Astrocyte of the spinal cord (primary cell): ENCODE results near the gene GALNT5.

Source experiments
- DNase-seq: peaks from one replicate; pipeline ENCODE4 v3.0.0; 2011; ENCODE audit warnings: low read depth, low spot score
- H3K4me3 ChIP-seq: 2 replicates; pipeline ENCODE4 v1.5.1; 2011; ENCODE audit warnings: low read depth, mild to moderate bottlenecking, low read length, moderate library complexity
- in situ Hi-C: cut with HindIII; loops from 2 replicates; pipeline ENCODE4 v1.10.0; 2017; ENCODE audit warnings: low sequenced_read_pairs
- TF ChIP-seq, protein P1 (sequence below): IDR thresholded peaks from 2 replicates; pipeline ENCODE4 v1.5.1; 2012; ENCODE audit warnings: low read depth, mild to moderate bottlenecking, low read length, inconsistent platforms

GALNT5 gene

DNA sequence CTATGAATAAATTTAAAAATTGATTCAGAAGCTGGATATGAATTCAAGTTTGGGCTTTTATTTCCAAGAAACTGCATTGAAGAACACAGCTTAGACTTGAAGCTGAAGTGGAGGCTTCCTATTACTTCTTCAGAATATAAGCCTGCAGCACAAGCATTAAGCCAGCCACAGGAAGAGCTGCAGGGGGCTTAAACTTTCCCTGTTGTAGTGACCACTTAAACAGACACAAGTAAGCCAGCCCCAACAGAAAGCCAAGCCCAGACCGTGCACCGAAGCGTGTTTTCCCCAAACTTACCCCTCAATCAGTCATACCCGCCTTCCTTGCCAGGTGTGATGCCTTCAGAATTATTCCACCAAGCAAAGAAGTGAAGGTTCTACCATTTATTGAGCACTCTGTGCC is 39.5 kb downstream of the GALNT5 start:
- no peak overlapping the region for H3K4me3 ChIP-seq
- no peak for DNase-seq
- in situ Hi-C loops = no loop called here
- TF ChIP-seq, protein P1, sequence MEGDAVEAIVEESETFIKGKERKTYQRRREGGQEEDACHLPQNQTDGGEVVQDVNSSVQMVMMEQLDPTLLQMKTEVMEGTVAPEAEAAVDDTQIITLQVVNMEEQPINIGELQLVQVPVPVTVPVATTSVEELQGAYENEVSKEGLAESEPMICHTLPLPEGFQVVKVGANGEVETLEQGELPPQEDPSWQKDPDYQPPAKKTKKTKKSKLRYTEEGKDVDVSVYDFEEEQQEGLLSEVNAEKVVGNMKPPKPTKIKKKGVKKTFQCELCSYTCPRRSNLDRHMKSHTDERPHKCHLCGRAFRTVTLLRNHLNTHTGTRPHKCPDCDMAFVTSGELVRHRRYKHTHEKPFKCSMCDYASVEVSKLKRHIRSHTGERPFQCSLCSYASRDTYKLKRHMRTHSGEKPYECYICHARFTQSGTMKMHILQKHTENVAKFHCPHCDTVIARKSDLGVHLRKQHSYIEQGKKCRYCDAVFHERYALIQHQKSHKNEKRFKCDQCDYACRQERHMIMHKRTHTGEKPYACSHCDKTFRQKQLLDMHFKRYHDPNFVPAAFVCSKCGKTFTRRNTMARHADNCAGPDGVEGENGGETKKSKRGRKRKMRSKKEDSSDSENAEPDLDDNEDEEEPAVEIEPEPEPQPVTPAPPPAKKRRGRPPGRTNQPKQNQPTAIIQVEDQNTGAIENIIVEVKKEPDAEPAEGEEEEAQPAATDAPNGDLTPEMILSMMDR = no peak

DNA sequence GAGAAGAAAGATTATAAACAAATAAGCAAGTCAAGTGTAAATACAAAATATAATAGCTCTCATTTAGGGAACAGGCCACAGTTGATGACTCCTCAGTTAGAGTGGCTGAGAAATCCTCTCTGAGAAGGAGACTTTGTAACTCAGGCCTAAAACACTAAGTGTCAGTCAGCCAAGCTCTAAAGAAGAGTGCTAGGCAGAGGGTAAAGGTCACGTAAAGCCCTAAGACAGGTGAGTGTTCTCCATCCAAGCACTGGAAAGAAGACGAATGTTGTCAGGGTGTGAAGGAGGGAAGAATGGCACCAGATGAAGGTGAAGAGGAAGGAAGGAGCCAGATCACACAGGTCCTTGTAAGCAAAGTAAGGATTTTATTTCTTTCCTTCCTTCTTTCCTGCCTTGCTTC is 43.8 kb downstream of the GALNT5 start:
- in situ Hi-C loops = no loop called here
- no peak for DNase-seq
- TF ChIP-seq, protein P1 = no peak
- H3K4me3 ChIP-seq = no peak overlapping the region

DNA sequence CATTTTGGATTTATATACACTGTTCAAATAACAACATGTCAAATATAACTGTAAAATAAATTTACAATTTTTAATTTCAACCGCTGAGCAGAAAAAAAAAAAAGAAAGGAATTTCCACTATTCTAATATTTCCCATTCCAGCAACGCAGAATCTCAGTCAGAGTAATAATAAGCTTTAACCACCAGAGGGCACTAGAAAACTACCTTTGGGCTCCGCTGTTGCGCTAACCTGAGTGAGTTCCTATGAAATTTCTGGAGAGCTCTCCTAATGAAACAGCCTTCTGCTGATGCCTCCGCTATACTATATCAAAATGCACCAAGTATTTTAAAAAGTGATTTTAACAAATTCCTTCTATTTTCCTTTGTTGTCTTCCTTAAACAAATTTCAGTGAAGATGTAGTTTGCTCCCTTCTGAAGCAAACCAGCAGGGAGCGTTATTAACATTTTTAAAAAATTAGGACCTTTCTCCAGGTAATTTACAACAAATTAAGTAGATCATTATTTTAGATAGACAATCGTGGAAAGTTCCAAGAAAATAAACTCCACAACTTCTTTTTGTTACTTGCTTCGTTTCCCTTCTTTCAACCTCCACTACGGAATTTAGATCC is 45.1 kb downstream of the GALNT5 start:
- DNase-seq = peak; percentile 54
- TF ChIP-seq, protein P1 = peak; percentile 67
- in situ Hi-C loops = no loop called here
- no peak overlapping the region for H3K4me3 ChIP-seq

DNA sequence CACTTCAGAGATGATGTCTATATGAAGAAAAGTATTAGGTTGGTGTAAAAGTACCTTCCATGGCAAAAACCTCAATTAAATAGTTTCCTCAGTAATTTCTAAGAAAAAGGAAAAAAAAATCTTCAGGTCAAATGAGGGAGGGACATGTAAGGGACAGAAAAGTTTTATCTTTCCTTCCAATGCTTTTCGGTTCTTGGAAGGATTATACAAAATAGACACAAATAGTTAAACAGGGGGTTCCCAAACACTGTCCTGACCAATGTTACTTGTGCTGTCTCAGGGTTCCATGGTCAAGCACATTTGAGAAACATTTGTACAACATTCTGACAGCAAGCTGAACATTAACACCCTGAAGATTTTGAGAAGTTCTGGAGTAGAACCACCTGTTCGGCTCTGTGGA is 46.1 kb downstream of the GALNT5 start:
- no peak overlapping the region for H3K4me3 ChIP-seq
- in situ Hi-C loops = no loop called here
- TF ChIP-seq, protein P1 = no peak
- DNase-seq = no peak

DNA sequence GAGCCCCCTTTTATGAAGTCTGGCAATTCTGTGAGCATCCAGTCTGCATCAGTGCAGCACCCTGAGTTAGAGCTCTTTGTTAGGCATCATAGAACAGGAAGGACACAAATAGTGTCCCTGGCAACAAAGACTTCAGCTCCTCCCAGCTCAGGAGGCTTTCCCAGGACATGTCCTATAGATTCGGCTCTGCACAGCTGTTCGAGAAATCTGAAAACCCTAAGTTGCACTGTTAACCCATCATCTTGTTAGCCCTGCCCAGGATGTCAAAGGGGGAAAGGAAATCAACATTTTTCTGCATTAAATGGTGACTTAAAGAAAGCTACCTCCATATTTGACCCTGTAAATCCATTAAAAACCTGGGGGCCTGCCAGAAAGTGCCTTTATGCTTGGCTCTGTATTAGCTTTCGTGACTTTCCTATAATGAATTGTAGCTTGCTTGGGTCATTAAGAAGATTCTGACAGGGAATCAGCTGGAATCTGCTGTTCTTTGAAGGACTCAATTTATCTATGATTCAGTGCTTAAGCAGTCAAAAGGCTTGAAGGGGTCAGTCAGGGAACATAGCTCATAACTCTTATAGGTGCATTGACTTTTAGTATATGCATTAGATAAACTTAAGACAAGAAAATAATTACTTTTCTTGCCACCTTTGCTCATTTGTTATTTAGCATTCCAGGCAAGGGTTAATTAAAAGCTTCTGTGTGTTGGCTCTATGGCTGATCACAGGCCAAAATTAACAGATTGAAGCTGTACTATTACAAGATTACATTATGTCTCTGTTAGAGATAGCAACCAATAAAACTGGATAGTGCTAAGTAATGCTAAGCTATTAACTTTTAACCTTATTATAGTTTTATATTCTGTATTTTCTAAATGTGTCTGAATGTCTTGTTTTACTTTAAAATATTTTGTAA is 47.6 kb downstream of the GALNT5 start:
- H3K4me3 ChIP-seq = no peak overlapping the region
- TF ChIP-seq, protein P1 = no peak
- DNase-seq = peak; percentile 13
- in situ Hi-C loops = no loop called here

DNA sequence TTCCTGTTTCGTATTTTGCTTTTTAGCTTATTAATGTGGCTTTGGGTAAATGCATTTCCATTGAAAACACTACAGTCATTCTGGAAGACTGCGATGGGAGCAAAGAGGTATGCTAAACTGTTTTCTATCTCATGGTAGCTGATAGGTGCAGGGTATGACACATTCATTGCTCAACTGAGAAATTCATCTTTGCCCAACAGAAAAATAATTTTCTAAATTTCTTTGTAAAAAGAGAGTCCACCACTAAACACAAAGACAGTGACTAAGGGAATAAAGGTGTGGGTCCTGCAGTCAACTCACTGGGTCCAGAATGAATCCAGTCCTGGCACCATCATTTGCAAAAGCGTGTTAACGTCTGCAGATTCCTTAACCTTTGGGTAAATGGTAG is 48.2 kb downstream of the GALNT5 start:
- TF ChIP-seq, protein P1 = no peak
- DNase-seq = no peak
- in situ Hi-C loops = no loop called here
- H3K4me3 ChIP-seq = no peak overlapping the region
